NCI-H524 treated with DMSO at 0.1 percent for 48 hours (cell line): ENCODE data around the gene CCND1.

Experiments
- DNase-seq: peaks from one replicate; lab custom pipeline; 2025; lab: John Stamatoyannopoulos, UW

Gene CCND1

DNA sequence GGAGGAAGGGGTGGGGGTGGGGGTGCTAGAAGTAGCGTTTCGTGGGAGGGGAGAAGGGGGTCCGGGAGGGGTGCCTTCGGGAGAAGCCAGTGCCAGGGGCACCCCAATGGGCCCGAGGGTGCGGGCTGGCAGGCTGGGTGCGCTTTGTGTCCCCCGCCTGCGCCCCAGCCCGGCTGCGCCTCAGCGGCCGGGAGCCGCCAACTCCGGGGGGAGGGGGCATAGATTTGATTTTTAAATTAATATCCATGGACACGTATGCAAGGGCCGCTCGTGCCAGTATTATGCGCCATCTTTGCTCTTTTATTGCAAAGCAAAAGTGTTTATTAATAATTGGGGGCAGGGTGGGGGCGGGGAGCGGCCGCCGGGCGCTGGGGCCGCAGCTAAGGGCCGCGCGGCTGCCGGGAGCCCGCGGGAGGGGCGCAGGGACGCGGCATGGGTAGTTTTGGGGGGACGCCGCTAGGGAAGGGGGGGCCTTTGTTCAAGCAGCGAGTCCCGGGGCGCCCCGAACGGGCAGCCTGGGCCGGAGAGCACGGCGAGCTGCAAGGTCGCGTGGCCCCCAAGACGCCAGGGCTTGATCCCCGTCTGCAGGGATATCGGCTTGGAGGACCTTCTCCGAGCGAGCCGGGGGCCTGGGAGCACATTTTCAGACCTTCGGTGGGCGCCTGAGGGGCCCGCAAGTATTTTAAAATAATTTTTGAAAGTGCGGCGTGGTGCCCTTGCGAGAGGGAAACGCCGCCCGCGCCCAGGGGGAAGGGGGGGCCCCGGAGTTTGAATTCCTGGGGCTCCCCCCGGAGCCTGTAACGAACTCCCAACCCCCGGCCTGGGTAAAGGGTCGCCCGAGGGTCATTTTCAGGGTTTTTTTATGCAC, 959 bp downstream of the CCND1 start:
- DNase-seq = no peak

DNA sequence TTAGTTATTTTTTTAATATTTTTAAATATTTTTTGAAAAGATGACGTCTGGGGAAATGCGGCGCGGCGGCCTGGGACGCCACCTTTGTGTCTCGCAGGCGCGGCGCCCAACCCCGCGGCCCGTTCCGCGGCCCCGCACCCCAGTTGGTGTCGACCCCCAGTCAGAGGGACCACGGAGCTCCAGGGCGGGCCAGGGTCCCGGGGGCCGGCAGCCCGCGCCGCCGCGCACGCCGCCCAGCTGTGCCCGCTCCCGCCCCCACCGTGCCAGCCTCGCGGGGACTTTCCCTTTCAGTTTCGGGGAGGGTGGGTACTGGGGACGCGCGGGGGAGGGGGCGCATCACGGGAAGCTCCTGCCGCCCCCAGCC, 1.6 kb downstream of the CCND1 start:
- DNase-seq = no peak

GRCh38 chr11:69642913-69643632, 2.1 kb downstream of the CCND1 start:
- DNase-seq = no peak

GRCh38 chr11:69643646-69644045, 2.7 kb downstream of the CCND1 start:
- DNase-seq = no peak

DNA sequence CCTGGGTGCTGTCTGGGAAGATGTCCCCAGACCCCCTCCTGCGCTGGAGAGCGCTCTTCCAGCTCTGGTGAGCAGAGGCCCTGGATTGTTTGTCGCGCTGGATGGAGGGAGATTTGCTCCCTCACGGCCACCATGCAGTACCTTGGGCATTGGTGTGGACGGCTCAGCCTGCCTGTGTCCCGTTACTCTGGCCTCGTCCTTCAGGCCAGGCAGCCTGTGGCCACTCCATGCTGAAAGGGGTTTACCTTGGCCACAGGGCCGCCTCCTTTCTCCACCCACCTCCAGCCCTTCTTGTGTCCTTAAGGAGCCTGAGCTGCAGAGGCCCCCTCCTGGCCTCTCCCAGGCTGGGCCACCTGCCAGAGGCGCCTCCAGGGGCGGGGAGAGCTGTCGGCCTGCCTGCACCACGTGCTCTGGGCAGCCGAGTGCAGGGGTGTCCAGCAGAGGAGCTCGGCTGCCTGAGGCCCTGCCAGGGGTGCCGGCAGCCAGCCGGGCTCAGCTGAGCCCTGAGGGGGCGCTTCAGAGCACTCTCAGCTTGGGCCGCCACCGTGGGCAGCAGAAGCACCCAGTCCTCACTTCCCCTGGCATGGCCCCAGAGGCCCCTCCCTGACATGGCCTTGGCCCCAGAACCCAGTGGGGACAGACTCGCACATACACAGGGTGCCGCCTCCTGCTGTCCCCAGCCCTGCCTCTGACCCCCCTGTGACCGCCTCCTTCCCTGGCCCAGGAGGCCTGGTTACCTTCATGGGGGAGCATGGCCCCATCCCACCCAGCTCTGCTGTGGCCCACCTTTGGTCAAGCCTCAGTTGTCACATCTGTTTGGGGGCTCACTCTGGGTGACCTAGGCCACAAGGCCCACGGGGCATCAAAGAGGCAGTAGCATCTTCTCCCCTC, 3.4 kb downstream of the CCND1 start:
- no peak for DNase-seq

GRCh38 chr11:69644962-69645675, 4.2 kb downstream of the CCND1 start:
- DNase-seq = no peak

- no peak for DNase-seq
These were observed 5.0 kb downstream of the CCND1 start for GRCh38 chr11:69645801-69646492.

DNA sequence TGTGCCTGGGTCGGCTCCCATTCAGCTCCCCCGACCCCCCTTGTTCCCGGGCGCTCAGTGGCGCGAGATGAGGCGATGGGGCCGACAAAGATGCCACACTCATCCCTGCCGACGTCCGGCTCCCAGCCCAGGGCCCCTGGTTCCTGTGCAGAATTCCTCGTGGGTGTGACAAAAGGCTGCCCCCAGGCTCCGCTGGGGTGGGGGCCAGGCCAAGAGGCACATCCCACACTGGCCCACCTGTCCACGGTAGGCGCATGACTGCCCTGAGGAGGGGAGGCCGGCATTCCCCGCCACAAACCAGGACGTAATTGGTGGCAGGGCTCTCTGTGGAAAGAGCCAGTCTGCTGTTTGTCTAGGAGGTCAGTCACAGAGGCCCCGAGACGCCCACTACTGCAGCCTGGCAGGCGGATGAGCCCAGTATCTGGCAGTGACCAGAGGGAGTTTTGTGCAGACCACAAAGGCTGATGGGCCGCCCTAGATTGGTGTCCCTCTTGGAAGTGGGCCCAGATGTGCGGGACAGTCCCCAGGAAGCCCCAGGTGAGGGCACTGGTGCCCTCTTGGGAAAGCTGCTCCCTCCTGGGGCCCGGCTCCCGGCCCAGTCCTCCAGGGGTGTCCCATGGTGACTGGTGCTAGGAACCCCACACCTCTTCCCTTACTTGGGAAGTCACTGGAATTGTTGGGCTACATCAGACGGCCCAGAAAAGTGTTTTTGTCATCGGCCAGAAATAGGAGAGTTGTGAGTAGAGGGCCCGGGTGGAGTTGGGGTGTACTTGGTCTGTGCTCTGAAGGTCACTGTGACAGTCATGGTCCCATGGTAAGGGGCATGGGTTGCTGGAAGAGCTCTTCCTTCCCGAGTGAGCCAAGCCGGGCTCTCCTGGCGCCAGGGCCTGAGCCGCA, 5.8 kb downstream of the CCND1 start:
- DNase-seq = no peak

GRCh38 chr11:69647390-69647748, 6.4 kb downstream of the CCND1 start:
- DNase-seq = no peak

DNA sequence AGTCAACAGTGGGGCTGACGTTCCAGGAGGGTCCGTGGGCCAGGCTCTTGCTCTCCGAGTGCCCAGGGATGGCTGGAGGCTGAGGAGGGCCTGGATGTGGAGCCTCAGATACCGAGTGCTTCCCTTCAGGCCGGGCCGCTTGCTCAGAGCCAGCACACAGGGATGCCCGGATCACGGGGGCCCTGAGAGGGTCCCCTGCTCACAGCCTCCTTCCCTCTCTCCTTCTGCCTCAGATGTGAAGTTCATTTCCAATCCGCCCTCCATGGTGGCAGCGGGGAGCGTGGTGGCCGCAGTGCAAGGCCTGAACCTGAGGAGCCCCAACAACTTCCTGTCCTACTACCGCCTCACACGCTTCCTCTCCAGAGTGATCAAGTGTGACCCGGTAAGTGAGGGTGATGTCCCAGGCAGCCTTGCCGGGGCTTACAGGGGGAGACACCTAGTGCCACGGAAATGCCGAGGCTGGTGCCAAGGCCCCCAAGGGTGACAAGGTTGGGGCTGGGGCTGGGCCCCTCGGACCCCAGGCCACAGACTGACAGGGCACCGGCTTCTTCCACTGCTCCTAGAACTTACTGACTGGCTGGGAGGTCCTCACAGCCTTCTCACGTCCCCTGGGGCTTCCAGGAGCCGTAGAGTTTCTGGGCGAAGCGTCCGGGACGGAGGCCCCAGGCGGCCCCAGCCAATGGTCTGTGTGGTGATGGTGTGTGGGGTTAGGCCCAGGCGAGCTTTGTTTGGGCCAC, 7.0 kb downstream of the CCND1 start:
- DNase-seq = no peak

DNA sequence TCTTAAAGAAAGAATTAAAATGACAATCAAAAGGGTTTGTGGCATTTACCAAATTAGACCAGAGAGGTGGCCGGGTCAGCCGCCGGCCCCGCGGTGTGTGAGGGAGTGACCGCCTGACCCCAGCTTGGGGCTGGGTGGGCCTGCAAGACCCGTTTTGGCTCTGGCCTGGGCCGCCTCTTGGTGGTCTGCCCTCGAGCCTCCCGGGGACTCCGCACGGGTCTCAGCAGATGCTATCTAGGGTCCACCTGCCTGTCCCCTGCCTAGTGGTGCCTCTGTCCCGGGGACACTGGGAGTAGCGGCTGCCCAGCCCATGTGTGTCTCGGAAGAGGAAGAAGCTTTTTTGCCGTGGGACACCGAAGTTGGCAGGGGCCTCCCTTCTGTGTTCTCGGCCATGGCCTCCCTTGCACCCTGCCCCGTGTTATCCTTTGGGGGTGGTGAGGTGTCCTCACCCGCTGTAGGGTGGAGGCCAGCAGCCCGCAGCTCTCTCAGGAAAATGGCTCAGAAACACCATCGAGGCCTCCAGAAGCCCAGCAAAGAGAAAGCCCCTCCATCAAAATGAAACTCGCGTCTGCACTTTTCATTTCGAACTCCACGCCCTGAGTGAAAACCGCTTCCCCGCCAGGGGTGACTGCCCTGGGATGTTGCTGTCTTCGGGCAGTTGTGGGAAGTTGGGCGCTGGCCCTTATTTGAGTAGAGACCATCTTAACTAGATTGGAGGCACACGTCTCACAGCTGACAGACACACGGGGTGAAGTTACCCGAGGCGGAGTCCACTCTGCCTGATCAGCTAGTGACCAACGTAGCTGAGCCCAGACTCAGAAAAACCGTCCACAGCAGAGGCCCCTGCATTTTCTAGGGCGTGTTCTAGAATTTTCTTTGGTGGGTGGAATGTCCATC, 8.0 kb downstream of the CCND1 start:
- DNase-seq = no peak

DNA sequence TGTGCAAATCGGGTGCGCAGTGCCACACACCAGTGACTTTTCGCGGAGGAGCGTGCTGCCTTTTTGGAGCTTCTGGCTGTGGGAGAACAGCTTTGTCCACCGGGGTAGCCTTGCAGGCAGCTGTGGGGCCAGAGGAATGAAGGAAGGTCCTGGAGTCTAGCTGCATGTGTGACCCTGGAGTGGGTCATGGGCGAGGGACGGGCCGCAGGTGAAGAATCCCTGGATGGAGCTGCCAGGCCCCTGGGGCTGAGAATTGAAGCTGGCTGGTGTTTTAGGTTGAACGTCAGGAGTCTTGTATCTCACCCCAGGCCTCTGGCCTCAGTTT, 8.6 kb downstream of the CCND1 start:
- DNase-seq = no peak

DNA sequence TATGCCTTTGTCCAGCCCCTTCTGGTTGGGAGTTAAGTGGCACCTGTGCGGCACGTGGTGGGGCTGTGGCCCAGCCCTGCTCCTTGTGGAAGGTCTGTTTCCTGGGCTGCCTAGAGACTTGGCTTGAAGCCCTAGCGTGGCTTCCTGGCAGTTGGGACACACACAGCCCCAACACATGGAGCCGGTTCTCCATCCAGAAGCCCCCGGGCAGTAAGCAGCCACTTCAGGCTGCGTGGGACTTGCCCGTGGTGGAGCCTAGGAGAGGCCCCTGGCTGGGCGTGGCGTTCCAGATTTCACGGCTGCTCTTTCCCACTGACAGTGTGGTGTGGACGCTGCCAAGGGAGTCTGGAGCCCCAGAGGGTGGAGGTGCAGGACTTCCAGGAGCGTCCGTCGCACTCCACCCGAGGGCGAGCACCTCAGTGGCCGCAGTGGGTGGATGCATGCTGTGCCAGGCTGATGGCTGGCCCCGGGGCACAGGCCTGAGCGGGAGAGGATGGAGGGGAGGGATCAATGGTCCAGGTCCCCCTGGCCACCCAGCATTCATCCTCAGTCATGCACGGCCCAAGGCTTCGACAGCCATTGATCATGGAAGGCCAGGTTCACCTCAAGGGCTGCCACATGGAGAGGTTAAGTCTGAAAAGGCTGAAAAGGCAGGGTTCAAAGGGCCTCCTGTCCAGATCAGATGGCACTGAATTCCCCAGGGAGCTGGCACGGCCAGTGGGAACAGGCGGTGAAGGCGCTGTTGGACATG, 9.3 kb downstream of the CCND1 start:
- DNase-seq = no peak

- DNase-seq = no peak
These were observed 9.9 kb downstream of the CCND1 start for GRCh38 chr11:69650832-69651344.

DNA sequence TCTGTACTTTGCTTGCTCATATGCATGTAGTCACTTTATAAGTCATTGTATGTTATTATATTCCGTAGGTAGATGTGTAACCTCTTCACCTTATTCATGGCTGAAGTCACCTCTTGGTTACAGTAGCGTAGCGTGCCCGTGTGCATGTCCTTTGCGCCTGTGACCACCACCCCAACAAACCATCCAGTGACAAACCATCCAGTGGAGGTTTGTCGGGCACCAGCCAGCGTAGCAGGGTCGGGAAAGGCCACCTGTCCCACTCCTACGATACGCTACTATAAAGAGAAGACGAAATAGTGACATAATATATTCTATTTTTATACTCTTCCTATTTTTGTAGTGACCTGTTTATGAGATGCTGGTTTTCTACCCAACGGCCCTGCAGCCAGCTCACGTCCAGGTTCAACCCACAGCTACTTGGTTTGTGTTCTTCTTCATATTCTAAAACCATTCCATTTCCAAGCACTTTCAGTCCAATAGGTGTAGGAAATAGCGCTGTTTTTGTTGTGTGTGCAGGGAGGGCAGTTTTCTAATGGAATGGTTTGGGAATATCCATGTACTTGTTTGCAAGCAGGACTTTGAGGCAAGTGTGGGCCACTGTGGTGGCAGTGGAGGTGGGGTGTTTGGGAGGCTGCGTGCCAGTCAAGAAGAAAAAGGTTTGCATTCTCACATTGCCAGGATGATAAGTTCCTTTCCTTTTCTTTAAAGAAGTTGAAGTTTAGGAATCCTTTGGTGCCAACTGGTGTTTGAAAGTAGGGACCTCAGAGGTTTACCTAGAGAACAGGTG, 11.1 kb downstream of the CCND1 start:
- no peak for DNase-seq

DNA sequence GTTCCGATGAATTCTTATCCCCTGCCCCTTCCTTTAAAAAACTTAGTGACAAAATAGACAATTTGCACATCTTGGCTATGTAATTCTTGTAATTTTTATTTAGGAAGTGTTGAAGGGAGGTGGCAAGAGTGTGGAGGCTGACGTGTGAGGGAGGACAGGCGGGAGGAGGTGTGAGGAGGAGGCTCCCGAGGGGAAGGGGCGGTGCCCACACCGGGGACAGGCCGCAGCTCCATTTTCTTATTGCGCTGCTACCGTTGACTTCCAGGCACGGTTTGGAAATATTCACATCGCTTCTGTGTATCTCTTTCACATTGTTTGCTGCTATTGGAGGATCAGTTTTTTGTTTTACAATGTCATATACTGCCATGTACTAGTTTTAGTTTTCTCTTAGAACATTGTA, 12.0 kb downstream of the CCND1 start:
- DNase-seq = no peak

DNA sequence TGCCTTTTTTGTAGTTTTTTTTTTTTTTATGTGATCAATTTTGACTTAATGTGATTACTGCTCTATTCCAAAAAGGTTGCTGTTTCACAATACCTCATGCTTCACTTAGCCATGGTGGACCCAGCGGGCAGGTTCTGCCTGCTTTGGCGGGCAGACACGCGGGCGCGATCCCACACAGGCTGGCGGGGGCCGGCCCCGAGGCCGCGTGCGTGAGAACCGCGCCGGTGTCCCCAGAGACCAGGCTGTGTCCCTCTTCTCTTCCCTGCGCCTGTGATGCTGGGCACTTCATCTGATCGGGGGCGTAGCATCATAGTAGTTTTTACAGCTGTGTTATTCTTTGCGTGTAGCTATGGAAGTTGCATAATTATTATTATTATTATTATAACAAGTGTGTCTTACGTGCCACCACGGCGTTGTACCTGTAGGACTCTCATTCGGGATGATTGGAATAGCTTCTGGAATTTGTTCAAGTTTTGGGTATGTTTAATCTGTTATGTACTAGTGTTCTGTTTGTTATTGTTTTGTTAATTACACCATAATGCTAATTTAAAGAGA, 12.5 kb downstream of the CCND1 start:
- DNase-seq = no peak
